ENCODE results near the gene FBP2.

The FBP2 gene

DNA sequence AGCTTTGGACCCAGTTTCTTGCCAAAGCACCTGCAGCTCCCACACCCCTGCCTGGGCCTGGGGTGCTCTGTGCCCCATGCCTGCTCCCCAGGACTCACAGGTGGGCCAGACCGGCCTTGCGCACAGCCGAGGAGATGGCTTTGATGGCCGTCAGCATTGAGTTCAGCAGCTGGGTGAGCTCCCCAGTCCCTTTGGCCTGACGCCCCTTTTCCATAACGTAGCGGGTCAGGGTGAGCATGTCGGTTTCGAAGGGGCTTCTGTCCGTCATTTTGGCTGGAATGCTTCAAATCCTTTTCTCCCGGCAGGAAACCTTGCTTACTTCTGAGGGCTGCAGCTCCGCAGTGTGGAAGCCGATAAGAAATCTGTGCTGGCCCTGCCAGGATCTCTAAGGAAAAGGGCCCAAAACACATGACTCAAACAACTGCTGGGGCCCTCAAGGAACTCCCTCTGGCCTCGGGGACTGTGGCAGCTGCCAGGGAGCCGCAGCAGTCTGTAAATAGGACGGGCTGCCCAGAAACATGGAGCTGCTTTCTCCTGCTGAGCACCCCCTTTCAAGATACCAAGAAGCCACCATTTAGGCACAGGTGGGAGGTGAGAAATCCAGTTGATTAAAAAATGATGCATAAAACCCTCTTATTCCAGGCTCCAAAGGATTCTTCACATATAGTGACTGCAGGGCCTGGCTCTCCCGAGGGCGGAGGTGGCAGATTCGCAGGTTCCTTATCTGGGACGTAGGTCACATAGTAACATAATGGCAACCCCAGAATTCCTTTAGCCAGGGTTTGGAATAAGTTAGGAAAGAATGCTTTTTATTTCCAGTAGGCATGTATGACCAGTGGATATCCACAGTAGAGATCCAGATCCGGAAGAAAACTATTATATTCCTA lies at the start of gene FBP2:
Gene FBP2, minus strand, starts transcription at position 366 of the 887 bp plus-strand sequence. Its CDS starts 98 bp downstream, at position 268.
- DNase-seq, result no peak

DNA sequence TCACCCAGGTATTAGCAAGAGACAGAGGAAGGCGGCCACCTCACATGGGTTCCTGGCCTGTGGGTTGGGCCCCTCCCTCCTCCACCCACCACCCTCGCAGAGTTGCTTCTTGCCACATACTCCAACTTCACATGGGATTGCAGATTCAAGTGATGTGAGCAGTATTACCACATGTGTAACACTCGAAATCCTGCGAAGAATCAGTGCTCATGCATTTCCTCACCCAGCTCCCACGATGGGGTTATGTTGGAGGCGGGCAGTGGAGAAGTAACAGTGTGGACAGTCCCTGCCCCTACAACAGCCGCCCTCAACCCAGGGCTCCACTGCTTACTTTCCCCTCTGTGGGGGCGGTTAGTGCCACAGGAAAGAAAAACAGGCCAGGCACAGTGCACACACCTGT lies 49.6 kb upstream of the FBP2 start:
- no peak for DNase-seq

DNA sequence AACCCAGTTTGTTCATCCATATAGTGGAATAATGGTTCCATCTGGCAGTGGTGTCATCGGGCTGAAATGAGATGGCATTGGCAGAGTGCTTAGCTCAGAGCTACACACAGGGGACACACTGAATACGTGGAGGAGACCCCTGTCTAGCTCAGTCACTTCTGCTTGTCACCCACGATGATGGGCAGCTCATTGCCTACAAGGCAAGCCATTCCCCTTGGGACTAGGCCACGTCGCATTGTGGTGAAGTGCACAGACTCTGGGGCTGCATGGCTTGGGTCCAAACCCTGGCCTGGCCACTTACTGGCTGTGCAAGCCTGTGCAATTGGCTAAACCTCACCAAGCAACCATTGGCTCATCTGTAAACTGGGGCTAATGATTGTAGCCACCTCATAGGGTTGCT lies 48.9 kb upstream of the FBP2 start:
- no peak for DNase-seq

DNA sequence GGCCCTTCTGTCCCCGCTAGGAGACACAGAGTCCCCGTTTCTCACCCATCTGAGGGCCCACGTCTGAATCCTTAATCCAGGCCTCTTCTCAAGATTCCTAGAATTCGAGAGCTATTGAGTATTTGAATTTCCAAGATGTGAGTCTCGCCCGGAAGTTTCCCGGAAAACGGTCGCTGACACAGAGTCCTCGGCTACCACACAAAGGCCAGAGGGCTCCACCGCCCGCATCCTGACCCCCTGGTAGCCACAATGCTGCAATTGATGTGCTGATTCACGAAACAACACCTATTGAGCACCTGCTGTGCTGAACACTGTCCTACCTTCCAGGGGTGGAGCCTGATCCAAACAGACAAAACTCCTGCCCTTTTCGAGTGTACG lies 46.4 kb upstream of the FBP2 start:
- DNase-seq, result no peak

DNA sequence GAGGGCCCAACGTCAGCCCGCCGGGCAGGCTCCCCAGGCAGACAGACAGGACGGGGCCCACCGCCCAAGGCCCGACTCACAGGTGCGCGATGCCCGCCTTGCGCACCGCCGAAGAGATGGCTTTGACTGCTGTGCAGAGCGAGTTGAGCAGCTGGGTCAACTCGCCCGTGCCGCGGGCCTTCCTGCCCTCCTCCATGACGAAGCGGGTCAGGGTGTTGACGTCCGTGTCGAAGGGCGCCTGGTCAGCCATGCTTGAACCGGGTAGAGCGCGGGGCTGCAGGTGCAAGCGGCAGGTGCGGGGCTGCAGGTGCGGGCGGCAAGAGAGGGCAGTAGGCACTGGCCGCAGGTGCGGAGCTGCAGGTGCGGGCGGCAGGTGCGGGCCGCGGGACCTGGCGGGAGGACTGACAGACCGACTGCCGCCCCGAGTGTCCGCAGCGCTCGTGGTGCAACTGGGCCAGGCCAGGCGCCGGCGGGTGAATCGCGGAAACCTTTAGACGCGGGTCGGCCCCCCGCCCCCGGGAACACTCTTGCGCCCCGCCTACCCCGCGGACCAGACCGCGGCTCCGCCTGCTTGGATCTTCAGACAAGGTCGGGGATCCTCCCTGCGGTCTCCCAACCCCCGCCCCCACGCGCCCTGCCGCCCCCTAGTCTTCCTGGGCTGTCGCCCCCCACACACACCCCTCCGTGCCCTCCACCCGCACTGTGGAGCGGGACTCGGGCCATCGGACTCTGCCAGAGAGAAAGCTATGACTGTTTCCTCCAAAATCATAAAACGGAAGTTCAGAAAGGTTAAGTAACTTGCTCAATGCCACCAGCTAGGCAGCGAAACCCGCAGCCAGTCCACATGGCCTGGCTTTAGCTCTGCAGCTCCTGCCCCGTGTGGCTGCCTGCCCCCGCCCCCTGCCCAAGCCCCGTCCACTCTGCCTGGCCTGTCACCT lies 45.7 kb upstream of the FBP2 start, which contains the start of gene FBP1:
Gene FBP1, minus strand, starts transcription at position 458 of the 938 bp plus-strand sequence. Its CDS starts 208 bp downstream, at position 250.
- DNase-seq, result peak; percentile 35

DNA sequence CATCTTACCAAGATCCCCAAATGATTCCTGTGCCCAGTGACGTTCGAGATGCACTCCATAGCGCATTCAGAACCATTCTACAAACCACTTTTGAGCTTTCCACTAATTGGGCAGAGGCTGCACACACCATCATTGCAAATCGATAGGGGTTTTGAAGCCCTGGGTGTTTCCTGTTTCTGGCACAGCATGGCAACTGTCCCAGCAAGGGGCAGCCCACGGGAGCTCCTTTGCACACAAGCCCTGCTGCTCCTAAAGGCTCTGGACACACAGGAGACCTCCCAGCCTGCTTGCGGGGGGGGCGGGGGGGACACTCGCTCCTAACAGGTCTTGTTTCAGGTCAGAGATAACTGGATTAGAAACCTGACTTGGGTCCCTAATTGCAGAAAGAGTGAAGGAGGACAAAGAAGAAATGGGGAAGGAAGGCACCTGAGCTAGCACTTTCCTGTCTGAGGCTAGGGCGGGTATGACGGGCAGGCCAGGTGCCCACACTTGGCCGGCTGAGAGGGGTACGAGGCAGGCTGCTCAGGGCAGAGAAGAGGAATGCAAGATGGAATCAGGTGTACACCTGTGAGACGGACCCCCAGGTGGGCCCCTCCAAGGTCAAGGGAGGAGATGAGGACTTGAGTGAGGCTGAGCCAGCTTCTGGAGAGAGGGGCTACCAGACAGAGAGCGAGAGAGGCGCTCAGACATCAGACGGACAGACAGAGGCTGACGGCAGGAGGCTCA lies 44.9 kb upstream of the FBP2 start:
- DNase-seq, result no peak

DNA sequence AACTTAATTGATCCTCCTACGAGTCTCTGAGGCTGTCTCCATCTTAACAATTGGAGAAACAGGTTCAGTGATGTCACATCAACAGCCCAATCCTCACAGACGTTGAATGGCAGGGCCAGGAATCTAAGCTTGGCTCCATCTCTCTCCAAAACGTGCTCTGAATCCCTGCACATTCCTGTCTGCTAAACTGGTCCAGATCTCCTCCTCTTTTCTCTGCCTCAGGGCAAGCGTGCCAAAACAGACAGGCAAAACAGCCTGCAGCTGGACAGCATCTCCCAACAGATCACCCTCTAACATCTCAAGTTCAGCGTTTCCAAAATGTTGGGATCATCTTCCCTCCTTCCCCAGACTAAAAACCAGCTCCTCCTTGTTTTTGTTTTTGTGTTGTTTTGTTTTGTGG lies 39.1 kb upstream of the FBP2 start:
- DNase-seq, result no peak

DNA sequence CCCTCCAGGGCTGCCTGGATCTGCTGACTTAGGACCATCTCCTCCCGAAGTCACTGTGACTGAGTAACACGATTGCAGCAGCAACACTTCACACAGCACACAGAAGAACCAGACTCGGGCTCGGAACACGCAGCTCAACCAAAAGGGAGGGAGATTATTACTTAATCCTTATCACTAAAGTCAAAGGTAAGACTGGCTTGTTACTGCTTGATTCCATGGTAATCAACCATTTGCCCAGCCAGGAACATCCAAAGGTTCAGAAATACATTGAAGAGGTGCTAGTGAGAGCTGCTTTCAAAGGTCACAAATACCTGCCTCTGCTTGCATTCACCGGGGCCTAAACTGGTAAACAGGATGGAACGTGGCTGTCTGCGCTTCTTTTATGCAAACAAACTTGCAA lies 38.0 kb upstream of the FBP2 start:
- DNase-seq, result no peak

DNA sequence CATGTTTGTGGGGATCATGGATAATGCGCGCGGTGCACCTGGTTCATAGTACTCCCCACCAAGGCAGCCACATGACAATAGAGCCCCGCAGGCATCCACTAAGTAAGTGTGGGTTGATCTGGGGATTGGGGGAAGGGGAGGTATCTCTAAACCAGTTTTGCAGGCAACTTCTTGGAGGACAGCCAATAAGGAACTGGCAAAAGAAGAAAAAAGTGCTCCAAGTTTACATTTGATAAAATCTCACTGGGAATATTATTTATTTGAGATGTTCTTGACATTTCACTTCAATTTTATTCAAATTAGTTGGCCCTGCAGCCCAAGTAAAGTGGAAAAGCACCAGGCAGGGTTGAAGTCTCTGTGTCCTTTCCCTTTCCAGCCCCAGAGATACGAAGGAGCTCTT lies 37.2 kb upstream of the FBP2 start:
- no peak for DNase-seq

DNA sequence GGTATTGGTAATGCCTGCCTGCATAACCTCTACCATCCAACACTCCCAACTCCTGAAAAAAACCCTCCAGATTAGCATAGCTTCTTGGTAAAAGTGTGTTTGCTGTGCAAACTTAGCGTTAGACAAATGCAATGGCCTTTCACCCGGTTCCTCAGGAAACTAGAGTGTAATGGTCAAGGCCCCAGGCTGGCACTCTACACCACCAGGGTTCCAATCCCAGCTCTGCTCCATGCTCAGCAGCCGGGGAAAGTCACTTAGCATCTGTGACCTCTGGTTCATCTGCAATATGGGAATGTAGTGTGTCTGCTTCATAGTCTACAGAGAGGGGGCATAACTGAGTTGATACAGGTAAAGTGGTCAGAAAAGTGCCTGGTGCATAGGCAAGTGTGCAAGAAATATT lies 36.7 kb upstream of the FBP2 start:
- no peak for DNase-seq

DNA sequence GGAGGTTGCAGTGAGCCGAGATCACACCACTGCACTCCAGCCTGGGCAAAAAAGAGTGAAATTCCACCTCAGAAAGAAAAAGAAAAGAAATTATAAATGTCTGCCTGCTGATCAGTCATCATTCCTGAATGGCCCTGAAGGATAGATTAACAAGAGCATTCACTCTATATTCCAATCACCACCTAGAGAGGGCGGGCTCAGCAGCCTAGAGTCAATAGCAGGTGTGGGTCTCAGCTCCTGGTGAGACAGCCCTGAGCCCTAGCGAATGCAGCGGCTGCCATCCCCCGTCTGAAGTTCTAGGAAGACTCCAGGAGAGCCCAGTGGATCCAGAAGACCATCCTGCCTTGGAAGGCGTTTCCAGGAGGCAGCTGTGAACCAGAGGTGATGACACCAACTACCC lies 33.7 kb upstream of the FBP2 start:
- no peak for DNase-seq

DNA sequence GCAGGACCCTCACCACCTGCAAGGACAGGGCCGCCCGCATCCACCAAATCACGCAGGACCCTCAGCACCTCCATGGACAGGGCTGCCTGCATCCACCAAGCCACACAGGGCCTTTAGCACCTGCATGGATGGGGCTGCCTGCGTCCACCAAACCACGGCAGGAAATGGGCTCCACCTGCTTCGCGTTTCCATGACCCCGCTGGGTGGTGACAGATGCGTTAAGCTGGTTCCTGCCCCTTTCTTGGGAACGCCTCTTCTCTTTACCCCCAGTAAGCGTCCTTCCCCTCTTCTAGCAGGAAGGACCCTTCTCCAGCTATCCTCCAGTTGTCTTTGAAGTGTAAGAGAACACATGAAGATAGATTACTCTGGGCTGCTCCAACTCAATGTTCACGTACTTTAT lies 32.2 kb upstream of the FBP2 start:
- no peak for DNase-seq

DNA sequence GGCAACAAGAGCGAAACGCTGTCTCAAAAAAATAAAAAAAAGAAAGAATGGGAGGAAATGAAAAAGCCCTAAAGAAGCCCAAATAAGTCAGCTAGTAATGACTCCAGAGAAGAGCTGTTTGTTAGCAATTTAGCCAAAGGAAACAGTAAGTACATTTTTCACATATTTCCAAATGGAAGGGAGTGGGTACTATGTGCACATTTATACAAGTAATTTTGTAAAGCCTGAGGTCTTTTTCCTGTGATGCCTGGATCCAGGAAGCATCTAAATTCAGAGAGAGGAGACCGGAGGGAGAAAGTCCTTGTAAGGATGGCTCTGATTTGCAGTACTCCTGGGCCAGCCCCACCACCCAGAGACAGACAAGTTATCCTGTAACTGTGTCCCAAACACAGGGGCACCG lies 31.0 kb upstream of the FBP2 start:
- DNase-seq, result no peak

DNA sequence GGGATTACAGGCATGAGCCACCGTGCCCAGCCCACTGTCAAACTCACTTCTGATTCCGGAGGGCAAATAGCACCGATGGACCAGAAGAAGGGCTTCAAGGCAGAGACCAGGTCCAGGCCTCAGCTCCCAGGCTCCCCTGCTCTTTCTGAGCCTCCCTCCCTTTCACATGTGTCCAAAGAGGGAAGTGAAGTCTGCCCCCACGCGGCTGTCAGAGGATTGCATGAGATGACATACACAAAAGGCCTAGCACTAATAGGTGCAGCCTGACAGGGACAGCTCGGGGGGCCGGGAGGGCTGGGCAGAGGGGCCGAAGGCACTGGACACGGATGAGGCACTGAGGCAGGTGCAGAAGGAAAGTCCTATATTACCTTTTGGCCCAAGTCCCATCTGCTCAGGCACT lies 29.6 kb upstream of the FBP2 start:
- DNase-seq, result peak; percentile 10

DNA sequence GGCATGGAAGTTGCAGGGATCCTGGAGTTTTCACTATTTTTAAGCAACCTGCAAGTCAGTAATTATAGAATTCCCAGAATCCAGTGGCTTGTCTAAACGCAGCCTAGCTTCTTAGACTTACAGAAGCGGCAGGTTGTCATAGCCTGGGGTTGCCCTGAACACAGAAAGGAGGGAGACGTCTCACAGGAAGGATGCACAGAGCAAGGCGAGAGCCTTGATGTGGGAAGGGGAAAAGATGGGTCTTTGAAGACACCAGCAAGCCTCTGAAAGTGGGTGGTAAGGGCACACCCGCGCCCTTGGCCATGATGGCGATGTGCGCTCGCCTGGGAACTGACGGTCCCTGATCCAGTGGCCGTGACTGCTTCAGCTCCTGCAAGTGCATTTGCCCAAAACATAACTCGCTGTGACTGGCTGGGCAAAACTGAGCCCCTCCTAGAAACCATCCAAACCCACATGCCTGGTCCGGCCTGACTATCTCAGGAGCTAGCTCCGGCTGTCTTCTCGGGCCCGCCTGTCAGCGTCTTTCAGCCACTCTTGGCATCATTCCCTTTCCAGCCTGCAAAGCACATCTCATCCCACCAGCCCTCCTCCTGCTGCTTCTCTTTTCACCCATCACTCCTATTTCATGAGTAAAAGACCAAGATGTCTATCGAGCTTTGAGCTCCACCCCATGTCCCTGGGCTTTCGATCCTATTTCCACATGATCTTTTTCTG lies 28.6 kb upstream of the FBP2 start:
- no peak for DNase-seq

DNA sequence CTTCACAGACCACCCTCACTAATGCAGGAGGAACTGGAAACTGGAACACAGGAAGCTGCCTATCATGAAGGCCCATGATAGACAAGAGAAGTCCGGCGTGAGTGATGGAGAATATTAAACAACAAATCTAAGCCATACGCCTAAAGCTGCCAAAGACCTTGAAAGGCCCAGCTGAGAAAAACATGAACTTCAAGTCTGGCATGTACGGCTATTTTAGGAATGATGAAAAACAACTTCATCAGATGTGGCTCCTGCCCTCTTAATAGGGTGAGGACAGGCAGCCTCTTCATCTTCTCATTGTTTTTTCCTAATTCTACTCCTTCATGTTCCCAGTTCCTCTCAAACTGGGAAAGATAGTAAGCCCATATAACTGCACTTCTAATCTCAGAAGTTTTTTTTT lies 25.4 kb upstream of the FBP2 start:
- no peak for DNase-seq

DNA sequence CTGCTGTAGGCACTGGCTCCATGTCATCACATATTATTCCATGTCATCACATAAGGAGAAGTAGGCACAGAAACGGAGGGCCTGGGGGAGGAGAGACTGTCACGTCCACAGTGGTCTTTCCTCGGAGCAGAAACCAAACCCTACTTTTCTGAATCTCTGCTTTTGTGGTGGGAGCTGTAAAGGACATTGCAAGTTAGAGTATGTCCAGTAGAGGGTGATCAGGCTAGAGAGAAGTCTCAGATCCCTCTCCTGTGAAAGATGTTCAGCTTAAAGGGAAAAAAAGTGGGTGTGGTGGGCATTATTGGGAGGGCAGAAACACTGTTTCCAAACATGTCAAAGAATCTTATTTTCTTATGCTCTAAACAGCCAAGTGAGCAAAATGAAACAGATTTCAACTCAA lies 19.4 kb upstream of the FBP2 start:
- no peak for DNase-seq

DNA sequence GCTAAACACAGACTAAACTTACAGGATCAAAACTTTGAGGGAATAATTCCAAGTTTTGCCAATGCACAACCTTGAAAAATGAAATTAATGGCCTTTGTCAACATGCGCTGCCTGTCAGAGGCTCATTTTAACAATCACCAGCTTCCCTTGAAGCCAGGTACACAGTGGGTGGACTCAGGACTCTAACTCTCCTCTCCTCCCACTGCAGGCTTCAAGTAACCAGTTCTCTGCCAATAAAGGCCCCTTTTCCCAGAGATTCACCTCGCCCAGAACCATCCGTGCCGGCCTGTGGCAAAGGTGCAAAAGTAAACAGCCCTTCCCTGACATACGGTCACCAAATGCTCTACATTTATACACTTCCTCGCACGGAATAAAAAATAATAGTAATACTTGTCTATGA lies 18.4 kb upstream of the FBP2 start:
- DNase-seq, result no peak

DNA sequence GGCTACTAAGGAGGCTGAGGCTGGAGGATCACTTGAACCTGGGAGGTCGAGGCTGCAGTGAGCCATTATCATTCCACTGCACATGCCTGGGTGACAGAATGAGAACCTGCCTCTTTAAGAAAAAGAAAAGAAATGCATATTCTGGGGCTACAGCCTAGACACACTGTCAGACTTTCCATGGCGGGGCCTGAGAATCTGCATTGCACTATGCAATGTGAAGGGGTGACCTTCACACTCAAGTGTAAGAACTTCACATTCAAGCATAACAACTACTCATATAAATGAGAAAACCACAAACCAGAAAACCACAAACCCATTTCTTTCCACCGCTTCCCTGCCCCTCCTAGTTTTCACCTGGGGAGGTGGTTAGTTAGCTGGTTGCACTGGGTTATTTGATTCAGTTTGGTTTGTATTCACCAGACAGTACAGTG lies 18.0 kb upstream of the FBP2 start:
- peak; percentile 42 for DNase-seq

DNA sequence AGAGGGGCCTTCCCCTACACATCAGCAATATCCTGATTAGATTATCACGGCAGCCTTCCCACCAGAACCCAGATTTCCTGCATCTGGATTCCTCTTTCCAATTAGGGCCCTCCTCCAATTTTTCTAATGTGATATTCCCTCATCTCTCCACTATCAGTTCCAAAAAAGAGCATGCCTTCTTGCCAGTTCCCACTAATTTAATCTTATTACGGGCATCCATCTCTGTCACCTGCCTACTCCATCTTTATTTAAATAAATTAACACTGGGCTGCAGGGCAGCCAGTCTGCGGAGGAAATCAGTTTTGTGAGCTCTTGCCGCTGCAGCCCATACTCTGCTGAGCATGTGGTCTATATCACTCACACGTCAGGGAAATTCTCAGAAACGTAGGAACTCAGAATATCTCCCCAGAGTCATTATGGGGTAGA lies 16.6 kb upstream of the FBP2 start:
- no peak for DNase-seq

DNA sequence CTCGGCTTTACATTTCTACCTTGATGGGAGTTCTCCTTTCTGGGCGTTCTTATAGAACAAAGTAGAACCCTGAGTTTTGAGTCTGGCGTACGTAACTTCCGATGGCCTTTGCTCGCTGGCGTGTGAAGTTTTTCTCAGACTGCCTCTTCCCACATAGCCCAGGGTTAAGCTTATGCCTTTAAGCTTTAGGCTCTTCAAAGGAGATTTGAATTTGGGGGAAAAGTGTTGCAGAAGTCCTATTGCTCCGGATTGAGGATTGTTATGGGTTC lies 13.7 kb upstream of the FBP2 start:
- no peak for DNase-seq

DNA sequence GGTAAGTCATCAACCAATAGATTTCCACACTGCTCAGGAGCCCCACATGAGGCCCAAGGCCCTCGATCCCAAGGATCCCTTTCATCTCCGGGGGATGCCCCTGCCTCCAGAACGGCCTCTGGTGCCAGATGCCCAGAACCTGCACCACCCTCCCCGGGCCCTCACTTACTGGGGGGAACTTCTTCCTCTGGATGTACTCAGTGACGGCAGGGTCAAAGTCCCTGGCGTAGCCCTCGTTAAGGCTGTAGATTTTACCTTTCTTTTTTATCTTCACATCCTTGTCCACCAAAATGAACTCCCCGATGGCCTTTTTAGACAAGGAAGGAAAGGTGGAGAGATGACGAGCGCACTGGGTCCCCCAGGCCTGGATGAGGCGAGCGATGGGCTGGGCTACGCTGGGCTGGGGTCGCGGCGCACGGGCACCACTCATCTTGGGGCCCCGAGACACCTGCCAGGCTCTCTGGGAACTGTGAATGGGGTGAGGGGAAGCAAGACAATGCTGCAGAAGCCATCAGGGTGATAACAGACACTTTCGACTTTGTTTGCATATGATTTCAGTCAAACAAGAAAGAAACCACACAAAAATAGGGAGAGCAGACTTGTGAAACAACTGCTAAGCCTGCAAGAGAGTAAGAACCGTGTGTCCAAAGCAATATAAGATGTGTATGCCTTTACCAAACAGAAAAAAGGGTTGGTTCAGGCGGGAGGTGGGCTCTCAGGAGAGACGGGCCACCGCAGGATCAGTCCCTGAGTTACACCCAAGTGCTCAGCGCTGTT lies 13.2 kb upstream of the FBP2 start:
- no peak for DNase-seq

Measured in activated naive CD4-positive, alpha-beta T cell treated with Interleukin-2 at 50 U/mL for 16 hours (primary cell).